Measurements from ENCODE around the gene MMP7.

The MMP7 gene

GRCh38 chr11:102487214-102487613 lies 43.3 kb downstream of the MMP7 start:
- no peak overlapping the region for H3K4me3 ChIP-seq (ENCODE audit: low read depth, low read length)
- TF ChIP-seq CTCF (IDR thresholded peaks at IDR 0.05; ENCODE audit: low read depth, low read length) = no peak
- DNase-seq (ENCODE audit: low read depth, low spot score) = no peak
- in situ Hi-C loops (cut with HindIII; ENCODE audit: low sequenced_read_pairs) = no loop called here

GRCh38 chr11:102486584-102486983 lies 44.0 kb downstream of the MMP7 start:
- TF ChIP-seq CTCF (IDR thresholded peaks at IDR 0.05; ENCODE audit: low read depth, low read length) = no peak
- H3K4me3 ChIP-seq (ENCODE audit: low read depth, low read length) = no peak overlapping the region
- in situ Hi-C loops (cut with HindIII; ENCODE audit: low sequenced_read_pairs) = no loop called here
- no peak for DNase-seq (ENCODE audit: low read depth, low spot score)

- TF ChIP-seq CTCF (IDR thresholded peaks at IDR 0.05; ENCODE audit: low read depth, low read length) = no peak
- no peak overlapping the region for H3K4me3 ChIP-seq (ENCODE audit: low read depth, low read length)
- in situ Hi-C loops (cut with HindIII; ENCODE audit: low sequenced_read_pairs) = no loop called here
- no peak for DNase-seq (ENCODE audit: low read depth, low spot score)
These were observed 45.3 kb downstream of the MMP7 start for GRCh38 chr11:102485095-102485722.

- in situ Hi-C loops (cut with HindIII; ENCODE audit: low sequenced_read_pairs) = no loop called here
- DNase-seq (ENCODE audit: low read depth, low spot score) = no peak
- no peak for TF ChIP-seq CTCF (IDR thresholded peaks at IDR 0.05; ENCODE audit: low read depth, low read length)
- no peak overlapping the region for H3K4me3 ChIP-seq (ENCODE audit: low read depth, low read length)
These were observed 48.1 kb downstream of the MMP7 start for GRCh38 chr11:102482433-102482832.

- TF ChIP-seq CTCF (IDR thresholded peaks at IDR 0.05; ENCODE audit: low read depth, low read length) = no peak
- H3K4me3 ChIP-seq (ENCODE audit: low read depth, low read length) = no peak overlapping the region
- DNase-seq (ENCODE audit: low read depth, low spot score) = no peak
- in situ Hi-C loops (cut with HindIII; ENCODE audit: low sequenced_read_pairs) = no loop called here
These were observed 50.8 kb downstream of the MMP7 start for GRCh38 chr11:102479733-102480132.

- in situ Hi-C loops (cut with HindIII; ENCODE audit: low sequenced_read_pairs) = no loop called here
- no peak for DNase-seq (ENCODE audit: low read depth, low spot score)
- TF ChIP-seq CTCF (IDR thresholded peaks at IDR 0.05; ENCODE audit: low read depth, low read length) = no peak
- no peak overlapping the region for H3K4me3 ChIP-seq (ENCODE audit: low read depth, low read length)
These were observed 51.8 kb downstream of the MMP7 start for GRCh38 chr11:102478673-102479299.

All from astrocyte of the spinal cord (primary cell).